ENCODE measurements around the gene PAN3. TPM values are rescaled to one million over a fixed set of nuclear protein-coding genes. Genes with fewer than 3 reads are reported as not detected.

The PAN3 gene
- total RNA-seq, 1 donor from 2014 or later, result 21.6 TPM

DNA sequence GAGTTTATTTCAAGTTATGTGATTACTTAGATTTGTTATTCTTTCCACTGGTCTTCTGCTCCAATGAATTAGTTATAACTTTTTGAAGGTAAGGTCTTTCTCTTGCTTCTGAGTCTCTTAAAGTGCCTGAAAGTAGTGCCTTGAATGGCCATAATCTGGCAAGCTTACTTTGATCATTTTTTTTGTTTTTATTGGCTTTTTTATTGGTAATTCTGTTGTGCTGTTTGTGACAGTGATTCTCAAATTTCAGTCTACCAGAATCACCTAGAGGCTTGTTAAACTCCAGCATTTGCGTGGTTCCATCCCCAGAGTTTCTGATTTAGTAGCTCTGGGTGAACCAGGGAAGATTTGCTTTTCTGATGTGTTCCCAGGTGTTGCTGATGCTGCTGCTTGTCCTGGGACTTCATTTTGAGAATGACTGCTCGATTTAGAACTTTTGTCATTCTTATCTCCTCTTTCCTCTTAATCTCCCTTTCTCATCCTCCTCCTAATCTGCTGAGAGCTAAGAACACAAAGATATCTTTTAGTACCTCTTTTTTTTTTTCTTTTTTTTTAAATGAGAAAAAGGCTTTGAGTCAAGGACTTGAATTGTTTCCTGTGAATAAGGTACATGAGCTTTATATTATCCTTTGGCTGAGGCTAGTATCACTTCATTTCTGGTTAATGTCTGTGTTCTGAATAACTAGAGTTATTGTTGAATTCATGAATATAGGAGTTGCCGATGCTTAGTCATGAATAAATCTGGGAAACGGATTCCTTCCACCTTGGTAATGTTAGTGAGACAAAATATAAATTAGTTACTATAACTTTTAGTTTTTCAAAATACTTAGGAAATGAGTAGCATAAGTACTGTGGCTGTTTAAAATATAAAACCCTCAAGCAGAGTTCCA is 91.4 kb downstream of the PAN3 start:
- DNase-seq, result no peak

GRCh38 chr13:28231642-28232041 is 93.3 kb downstream of the PAN3 start:
- DNase-seq, result no peak

DNA sequence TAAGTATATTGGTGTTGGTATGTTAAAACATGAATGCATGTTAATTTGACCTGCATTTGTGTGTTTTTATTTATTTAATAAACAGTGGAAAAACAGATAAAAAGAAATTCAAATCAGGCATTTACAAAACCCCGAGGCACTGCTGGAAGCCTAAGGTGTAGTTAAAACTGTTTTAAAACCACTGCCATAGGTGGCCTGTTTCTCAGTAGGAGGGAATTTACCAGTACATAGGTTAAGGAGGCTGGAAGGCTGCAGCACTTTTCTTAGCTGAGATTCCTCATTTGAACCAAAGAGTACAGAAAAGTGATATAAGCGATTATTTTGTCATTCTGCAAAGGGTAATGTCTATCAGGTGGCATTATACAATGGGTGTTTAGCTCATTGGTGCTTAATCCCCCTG is 99.6 kb downstream of the PAN3 start:
- no peak for DNase-seq

DNA sequence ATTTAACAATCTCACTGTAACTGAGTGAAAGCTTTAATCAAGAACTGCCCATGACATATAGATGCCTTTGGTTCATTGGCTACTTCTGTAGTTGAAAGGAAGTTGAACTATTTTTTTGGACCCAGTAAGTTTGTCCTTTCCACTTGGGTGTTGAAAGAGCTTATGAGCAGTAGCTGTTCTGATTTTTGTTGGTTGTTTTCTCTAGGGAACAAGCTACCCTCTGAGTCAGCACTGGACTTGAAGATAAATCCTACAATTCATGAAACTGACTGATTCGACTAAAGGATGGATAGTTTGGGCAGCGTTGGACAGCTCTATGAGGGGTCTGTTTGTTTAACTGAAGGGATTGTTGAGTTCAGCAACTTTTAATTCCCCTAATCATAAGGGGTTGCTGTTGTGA is 101.0 kb downstream of the PAN3 start:
- no peak for DNase-seq

GRCh38 chr13:28245465-28245864 is 107.1 kb downstream of the PAN3 start:
- DNase-seq, result no peak

GRCh38 chr13:28246891-28247290 is 108.5 kb downstream of the PAN3 start:
- no peak for DNase-seq

DNA sequence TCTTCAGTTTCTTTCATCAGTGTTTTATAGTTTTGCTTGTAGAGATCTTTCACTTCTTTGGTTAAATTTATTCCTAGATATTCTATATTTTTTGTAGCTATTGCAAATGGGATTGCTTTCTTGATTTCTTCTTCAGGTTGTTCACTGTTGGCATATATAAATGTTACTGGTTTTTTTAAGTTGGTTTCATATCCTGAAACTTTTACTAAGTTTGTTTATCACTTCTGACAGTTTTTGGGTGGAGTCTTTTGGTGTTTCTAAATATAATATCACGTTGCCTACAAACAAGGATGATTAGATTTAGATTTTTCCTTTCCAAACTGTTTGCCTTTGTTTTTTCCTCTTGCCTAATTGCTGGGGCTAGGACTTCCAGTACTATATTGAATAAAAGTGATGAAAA is 109.7 kb downstream of the PAN3 start:
- no peak for DNase-seq

- DNase-seq, result no peak
These were observed 112.2 kb downstream of the PAN3 start for GRCh38 chr13:28250542-28250941.

DNA sequence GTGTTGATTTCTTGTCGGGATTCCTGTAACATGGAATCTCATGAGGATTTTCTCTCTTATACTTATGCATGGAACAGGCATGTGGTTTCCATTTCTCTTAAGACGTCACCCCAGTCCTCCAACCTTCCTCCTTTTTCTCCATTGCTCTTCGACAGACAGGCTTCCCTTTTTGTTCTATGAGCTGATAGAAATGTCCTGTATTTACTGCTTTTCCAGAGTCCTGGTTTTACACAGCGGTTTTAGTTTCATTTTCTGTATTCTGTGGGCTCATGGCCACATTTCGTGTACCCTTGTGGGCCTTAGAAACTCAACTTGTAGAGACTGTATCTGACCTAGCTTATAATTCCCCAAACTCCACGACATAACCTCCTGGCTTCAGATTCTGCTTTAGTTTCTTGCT is 113.1 kb downstream of the PAN3 start:
- no peak for DNase-seq

DNA sequence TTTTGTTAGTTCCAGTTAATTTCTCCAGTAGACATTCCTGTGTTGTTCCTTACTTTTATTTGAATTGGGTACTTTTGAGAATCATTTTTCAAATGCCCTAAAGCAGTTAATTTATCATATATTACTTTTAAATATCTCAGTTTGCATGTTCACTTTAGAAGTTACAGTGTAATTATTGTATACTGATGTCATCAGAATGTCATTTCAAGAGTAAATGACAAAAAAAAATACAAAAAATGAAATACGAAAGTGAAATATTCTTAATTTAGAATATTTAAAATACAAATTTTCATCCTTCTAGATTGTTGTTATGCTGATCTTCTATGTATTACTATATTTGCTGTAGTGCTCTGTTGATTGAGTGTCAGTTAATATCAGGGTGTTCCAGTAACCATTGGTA is 114.2 kb downstream of the PAN3 start:
- DNase-seq, result no peak

- no peak for DNase-seq
These were observed 119.0 kb downstream of the PAN3 start for GRCh38 chr13:28257305-28257704.

GRCh38 chr13:28258417-28258816 is 120.1 kb downstream of the PAN3 start:
- peak; percentile 67 for DNase-seq

GRCh38 chr13:28267497-28267896 is 129.2 kb downstream of the PAN3 start:
- DNase-seq, result no peak

DNA sequence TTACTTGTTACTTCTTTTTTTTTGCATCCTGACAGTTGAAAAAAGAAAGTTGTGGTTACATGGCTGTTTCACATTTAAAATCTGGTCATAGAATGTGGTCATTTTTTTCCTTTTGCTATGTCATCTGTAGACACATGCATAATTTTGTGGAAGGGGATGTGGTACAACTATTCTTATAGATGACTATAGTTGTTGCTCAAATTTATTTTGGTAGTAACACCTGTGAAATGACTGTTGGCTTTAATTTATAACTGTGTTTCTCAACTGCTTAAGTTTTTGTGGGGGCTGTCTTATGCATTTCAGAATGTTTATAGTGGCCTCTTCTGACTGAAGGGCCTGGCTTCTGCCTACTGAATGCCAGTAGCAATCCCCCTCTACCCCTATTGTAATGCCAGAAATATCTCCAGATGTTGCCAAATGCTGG is 130.5 kb downstream of the PAN3 start:
- no peak for DNase-seq

DNA sequence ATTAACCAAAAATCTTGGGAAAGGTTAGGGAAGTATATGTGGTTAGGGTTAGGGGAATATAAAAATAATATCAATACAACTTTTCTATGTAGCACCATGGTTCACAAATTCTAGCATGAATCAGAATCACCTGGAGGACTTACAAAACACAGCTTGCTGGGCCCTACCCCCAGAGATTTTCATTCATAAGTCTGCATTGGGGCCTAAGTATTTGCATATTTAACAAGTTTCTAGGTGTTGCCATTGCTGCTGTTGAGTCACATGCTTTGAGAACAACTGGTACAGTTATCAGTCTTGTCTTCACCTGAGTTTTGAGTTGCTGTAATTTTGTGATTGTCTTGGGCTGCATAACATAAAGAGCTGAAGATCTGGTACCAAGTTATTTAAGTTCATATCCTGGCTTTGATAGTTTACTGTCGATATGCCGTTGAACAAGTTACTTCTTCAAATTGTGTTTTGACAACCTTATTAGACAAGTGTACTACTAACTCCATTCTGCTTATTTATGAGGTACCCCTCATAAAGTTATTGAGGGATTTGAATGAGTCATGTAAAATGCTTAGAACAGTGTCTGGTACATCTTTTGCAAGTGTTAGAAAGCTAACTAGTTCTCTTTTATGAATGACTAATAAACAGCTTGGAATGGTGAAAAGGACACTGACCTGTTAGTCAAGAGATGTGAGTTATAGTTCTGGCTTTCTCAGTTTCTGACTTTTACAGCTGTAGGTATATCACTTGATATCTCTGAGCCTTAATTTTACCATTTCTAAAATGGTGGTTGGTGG is 132.9 kb downstream of the PAN3 start:
- no peak for DNase-seq

- no peak for DNase-seq
These were observed 135.6 kb downstream of the PAN3 start for GRCh38 chr13:28273919-28274318.

DNA sequence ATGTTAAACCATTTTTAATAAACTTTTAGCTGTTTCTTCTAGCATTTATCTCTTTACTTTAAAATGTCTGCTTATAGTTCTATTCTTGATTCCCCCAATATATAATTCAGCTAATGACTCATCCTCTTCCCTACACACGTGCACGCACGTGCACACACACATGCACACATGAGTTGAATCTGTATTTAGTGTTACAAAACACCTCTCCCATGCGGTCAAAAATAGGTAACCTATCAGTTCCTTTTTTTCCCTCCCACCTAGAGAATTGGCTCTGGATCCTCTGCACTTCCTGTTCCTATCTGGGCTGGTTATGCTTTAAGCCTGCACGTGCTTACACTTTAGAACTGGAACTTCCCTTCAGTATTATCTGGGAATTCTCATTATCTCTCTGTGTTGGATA is 144.1 kb downstream of the PAN3 start:
- no peak for DNase-seq

- no peak for DNase-seq
These were observed 145.3 kb downstream of the PAN3 start for GRCh38 chr13:28283600-28283999.

GRCh38 chr13:28286263-28286662 is 147.9 kb downstream of the PAN3 start:
- no peak for DNase-seq

DNA sequence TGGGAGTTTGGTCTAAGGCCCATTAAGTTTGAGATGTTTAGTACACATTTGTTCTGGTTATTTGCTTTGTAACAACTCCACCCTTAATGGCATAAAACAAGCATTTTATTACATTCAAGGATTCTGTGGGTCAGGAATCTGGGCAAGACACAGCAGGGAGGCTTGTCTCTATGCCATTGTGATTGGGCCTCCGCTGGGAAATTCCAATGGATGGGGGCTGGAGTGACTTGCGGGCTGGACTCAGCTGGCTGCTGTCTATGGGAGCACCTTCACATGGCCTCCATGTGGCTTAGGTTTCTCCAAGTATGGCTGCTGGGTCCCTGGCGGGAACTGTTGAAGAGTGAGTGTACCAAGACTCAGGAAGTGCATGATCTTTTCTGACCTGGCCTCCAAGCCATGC is 159.0 kb downstream of the PAN3 start:
- DNase-seq, result no peak

- DNase-seq, result no peak
These were observed 161.6 kb downstream of the PAN3 start for GRCh38 chr13:28299916-28300315.

DNA sequence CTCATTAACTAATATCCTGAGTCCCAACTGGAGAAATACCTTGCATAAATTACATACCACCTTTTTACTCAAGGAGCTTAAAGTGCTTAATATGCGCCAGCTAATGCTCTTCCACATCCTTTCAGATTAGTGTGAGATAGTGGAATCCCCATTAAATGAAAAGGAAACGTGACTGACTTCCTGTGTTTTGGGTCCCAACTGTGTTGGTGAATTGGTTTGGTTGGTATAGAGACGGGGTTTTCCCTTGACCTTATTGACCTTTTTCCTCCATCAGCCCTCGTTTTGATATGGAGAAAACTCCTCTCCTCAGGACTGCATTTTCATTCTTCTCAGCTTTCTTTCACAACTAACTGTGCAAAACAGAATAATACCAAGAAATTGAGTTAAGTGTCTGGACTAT is 163.5 kb downstream of the PAN3 start:
- DNase-seq, result no peak

DNA sequence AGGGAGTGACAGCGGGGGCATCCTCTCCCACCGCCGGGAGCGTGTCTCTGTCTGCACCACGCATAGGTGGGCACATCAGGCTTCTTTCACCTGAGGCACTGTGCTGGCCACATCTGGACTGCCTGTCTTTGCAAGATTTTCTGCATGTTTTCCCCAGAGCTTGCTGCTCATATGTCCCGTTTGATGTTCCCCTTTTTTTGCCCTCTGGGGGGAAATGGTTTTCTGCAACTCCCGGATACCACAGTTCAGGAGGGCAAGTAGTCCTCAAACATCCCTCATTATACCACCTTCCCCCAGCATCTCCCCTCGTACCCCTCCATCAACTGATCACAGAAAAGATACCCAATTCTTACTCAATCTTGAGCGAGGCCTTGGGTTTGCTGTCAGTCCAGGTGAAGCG is 168.0 kb downstream of the PAN3 start:
- DNase-seq, result no peak

GRCh38 chr13:28313579-28313978 is 175.2 kb downstream of the PAN3 start:
- peak; percentile 83 for DNase-seq
